BJ (cell line): ENCODE data around the gene CHI3L1. TPM values are rescaled to one million over a fixed set of nuclear protein-coding genes. Genes with fewer than 3 reads are reported as not detected.

Experiments used
- CTCF ChIA-PET: fragments of 350-600 bp; formaldehyde crosslinking; extraction: SDS; loops from one replicate; lab custom pipeline; 2021; ENCODE audit warnings: antibody characterized with exemption, inconsistent platforms; lab: Yijun Ruan, JAX
- POLR2A ChIA-PET: fragments of 300-600 bp; sonication (Branson Sonifier 250); formaldehyde crosslinking; extraction: SDS; loops from one replicate; lab custom pipeline; 2021; ENCODE audit warnings: antibody characterized with exemption; lab: Charles Lee
- DNase-seq: peaks from one replicate; pipeline ENCODE4 v3.0.0-alpha.2; 2011; ENCODE audit warnings: low read depth
- H3K27me3 ChIP-seq: 2 replicates; pipeline ENCODE4 v1.6.0; 2011; ENCODE audit warnings: low read length; ENCODE audit not compliant: control insufficient read depth, insufficient read depth
- H3K36me3 ChIP-seq: 2 replicates; pipeline ENCODE4 v1.5.1; 2011; ENCODE audit warnings: low read length; ENCODE audit not compliant: control insufficient read depth, insufficient read depth
- H3K4me3 ChIP-seq: 2 replicates; pipeline ENCODE4 v1.5.1; 2011; ENCODE audit warnings: low read depth, mild to moderate bottlenecking, control low read depth, low read length
- CTCF ChIP-seq: IDR thresholded peaks from 2 replicates; pipeline ENCODE4 v1.5.1; 2011; ENCODE audit warnings: low read depth, mild to moderate bottlenecking, control low read depth, inconsistent platforms, low read length, moderate library complexity; ENCODE audit not compliant: insufficient read depth
- polyA plus RNA-seq: library from polyadenylated mRNA; depleted of rRNA; stranded (reverse); fragments of >200 nt; gene quantifications from 2 replicates; pipeline ENCODE4 v1.2.3, GENCODE V29; 2011

The CHI3L1 gene
- polyA plus RNA-seq, 1 experiment = 0.20 TPM

GRCh38 chr1:203168256-203168786 lies 18.2 kb downstream of the CHI3L1 start:
- Histone ChIP-seq H3K36me3 (no peaks in the 10 kb centered on the region), H3K4me3 (no peak overlapping the region), H3K27me3 (no peaks in the 10 kb centered on the region; the same call in 1 of the 2 replicates)
- CTCF ChIA-PET = interaction anchor here (1.2 to 12.2 kb wide), 4 partner anchors 46 to 128 kb away, joined by 3 to 183 read pairs (median 122); partner anchors contain the start of gene ADORA1
- DNase-seq = no peak
- POLR2A ChIA-PET = no interaction called here
- no peak for TF ChIP-seq CTCF

DNA sequence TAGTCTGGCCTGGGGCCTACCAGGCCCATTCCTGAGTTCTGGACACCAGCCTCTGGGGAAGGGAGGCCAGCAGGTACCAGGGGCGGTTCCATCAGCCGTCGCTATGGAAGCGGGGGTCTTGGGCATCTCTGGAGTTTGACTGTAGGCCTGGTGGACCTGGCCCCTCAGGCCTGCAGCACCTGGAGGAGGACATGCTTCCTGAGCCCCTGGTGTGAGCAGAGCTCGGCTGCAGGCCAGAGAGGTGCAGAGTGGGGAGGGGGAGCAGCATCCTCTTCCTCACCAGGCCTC lies 18.6 kb downstream of the CHI3L1 start:
- TF ChIP-seq CTCF = no peak
- ChIA-PET CTCF (interaction anchor here (11.7 to 12.2 kb wide), 2 partner anchors 46 to 49 kb away, joined by 146 to 183 read pairs; partner anchors contain the start of gene ADORA1), POLR2A (no interaction called here)
- Histone ChIP-seq H3K4me3 (no peak overlapping the region), H3K27me3 (no peaks in the 10 kb centered on the region; the same call in 1 of the 2 replicates), H3K36me3 (no peaks in the 10 kb centered on the region)
- DNase-seq = no peak

- H3K36me3 ChIP-seq = no peaks in the 10 kb centered on the region
- no peak for DNase-seq
- ChIA-PET CTCF (interaction anchor here (1.3 to 12.2 kb wide), 5 partner anchors 8 to 49 kb away, joined by 3 to 183 read pairs (median 21); partner anchors contain the start of genes ADORA1 and MYBPH), POLR2A (no interaction called here)
- no peaks in the 10 kb centered on the region; the same call in 1 of the 2 replicates for H3K27me3 ChIP-seq
- no peak for TF ChIP-seq CTCF
- no peak overlapping the region for H3K4me3 ChIP-seq
Observed at GRCh38 chr1:203167026-203167912, 19.2 kb downstream of the CHI3L1 start.

GRCh38 chr1:203166192-203166940 lies 20.1 kb downstream of the CHI3L1 start:
- ChIA-PET CTCF (interaction anchor here (0.5 to 12.2 kb wide), 7 partner anchors 9 to 152 kb away, joined by 3 to 183 read pairs (median 3); partner anchors contain the start of genes ADORA1 and MYBPH), POLR2A (no interaction called here)
- H3K36me3 ChIP-seq = no peaks in the 10 kb centered on the region
- no peak overlapping the region for H3K4me3 ChIP-seq
- no peak for TF ChIP-seq CTCF
- DNase-seq = no peak
- H3K27me3 ChIP-seq = no peaks in the 10 kb centered on the region; the same call in 1 of the 2 replicates
